GM18502 (cell line): ENCODE results near the gene CCSER1.
"Not testable (repeated sequence)": the region's sequence is repeated elsewhere in the genome, so short reads cannot be mapped to it uniquely, and the experiment has no call there.

ENCODE experiments used
- ATAC-seq: cut with Tn5 transposase; IDR thresholded peaks from one replicate; pipeline ENCODE4 v1.9.1; 2021; ENCODE audit warnings: mild to moderate bottlenecking; ENCODE audit not compliant: unreplicated experiment, poor library complexity

CCSER1 gene

GRCh38 chr4:90875791-90876190 is 748.6 kb downstream of the CCSER1 start:
- no peak for ATAC-seq

GRCh38 chr4:90876296-90876695 is 749.1 kb downstream of the CCSER1 start:
- no peak for ATAC-seq

GRCh38 chr4:90883519-90883918 is 756.3 kb downstream of the CCSER1 start:
- ATAC-seq, result no peak

- ATAC-seq, result no peak
Measured at GRCh38 chr4:90888571-90888970, 761.4 kb downstream of the CCSER1 start.

- no peak for ATAC-seq
Measured at GRCh38 chr4:90889171-90889570, 762.0 kb downstream of the CCSER1 start.

GRCh38 chr4:90903413-90903812 is 776.2 kb downstream of the CCSER1 start:
- not testable (repeated sequence) for ATAC-seq

- no peak for ATAC-seq
Measured at GRCh38 chr4:90904021-90904420, 776.8 kb downstream of the CCSER1 start.

- ATAC-seq, result no peak
Measured at GRCh38 chr4:90906239-90906638, 779.0 kb downstream of the CCSER1 start.

GRCh38 chr4:90911724-90912434 is 784.7 kb downstream of the CCSER1 start:
- ATAC-seq, result not testable (repeated sequence)

- ATAC-seq, result no peak
Measured at GRCh38 chr4:90922174-90922573, 795.0 kb downstream of the CCSER1 start.

- no peak for ATAC-seq
Measured at GRCh38 chr4:90926957-90927356, 799.8 kb downstream of the CCSER1 start.

- ATAC-seq, result no peak
Measured at GRCh38 chr4:90943311-90943710, 816.1 kb downstream of the CCSER1 start.

- no peak for ATAC-seq
Measured at GRCh38 chr4:90946945-90947344, 819.8 kb downstream of the CCSER1 start.

- ATAC-seq, result no peak
Measured at GRCh38 chr4:90950385-90950841, 823.2 kb downstream of the CCSER1 start.

- ATAC-seq, result no peak
Measured at GRCh38 chr4:90951037-90951436, 823.8 kb downstream of the CCSER1 start.

GRCh38 chr4:90958256-90958895 is 831.2 kb downstream of the CCSER1 start:
- no peak for ATAC-seq

- ATAC-seq, result no peak
Measured at GRCh38 chr4:90960433-90960832, 833.2 kb downstream of the CCSER1 start.

- ATAC-seq, result no peak
Measured at GRCh38 chr4:90960840-90961239, 833.6 kb downstream of the CCSER1 start.

GRCh38 chr4:90970021-90970420 is 842.8 kb downstream of the CCSER1 start:
- no peak for ATAC-seq

GRCh38 chr4:90977726-90978125 is 850.5 kb downstream of the CCSER1 start:
- ATAC-seq, result no peak

- no peak for ATAC-seq
Measured at GRCh38 chr4:90979556-90979955, 852.4 kb downstream of the CCSER1 start.

GRCh38 chr4:90982813-90983212 is 855.6 kb downstream of the CCSER1 start:
- ATAC-seq, result no peak
